ENCODE results near the gene CRY2. TPM values are rescaled to one million over a fixed set of nuclear protein-coding genes. Genes with fewer than 3 reads are reported as not detected.

CRY2 gene
- total and polyA plus RNA-seq, 4 donors: 16.7 to 72.9 (median 33.0) TPM

DNA sequence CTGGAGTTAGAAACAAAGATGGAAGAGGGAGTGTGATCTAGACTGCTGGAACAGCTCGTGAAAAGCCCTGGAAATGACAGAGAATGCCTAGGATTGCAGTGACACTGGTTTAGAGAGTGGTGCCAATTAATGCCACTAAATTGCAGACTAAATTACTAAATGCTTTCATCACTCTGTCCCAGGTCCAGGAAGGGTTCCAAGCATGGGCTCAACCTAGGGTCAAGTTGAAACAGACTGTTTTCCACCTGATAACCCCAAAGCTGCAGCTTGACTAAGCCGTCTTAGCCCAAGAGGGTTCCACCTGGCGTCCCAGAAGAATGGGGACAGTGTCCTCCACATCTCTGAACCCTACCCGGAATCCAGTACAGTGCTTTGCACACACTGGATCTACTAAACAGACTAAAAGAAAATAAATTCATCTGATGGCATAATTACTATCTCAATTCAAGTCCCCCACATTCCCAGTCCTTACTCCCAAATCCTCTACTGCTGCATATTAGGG is 1.1 kb upstream of the CRY2 start:
- 58% methylated on average over 4 of the region's 4 CpGs for WGBS
- Histone ChIP-seq H3K4me3 (ENCODE audit: low read depth in 1 of 3, low read length in 3 of 3) (no peak overlapping the region), H3K36me3 (ENCODE audit: control insufficient read depth in 4 of 4, insufficient read depth in 3 of 4, low read depth in 1 of 4, low read length in 3 of 4) (no peaks in the 10 kb centered on the region), H3K27ac (ENCODE audit: low read depth in 1 of 2, low read length in 2 of 2) (peak overlapping the region; percentile 82 to 95), H3K9me3 (ENCODE audit: control insufficient read depth in 4 of 4, low read length in 3 of 4) (no peaks in the 10 kb centered on the region), H3K27me3 (ENCODE audit: control insufficient read depth in 4 of 4, insufficient read depth in 4 of 4, low read length in 3 of 4) (no peaks in the 10 kb centered on the region), H3K4me1 (ENCODE audit: control insufficient read depth in 4 of 4, insufficient read depth in 4 of 4, low read length in 3 of 4) (peaks cover 14 to 69% (median 53%) of the 10 kb centered on the region in 4 donors), H3K9ac (ENCODE audit: low read depth in 1 of 2, low read length in 2 of 2) (no peak overlapping the region)
- no peak for DNase-seq (ENCODE audit: low spot score)
- no peak for TF ChIP-seq HNF4G (IDR thresholded peaks at IDR 0.05)
- TF ChIP-seq, protein P1, sequence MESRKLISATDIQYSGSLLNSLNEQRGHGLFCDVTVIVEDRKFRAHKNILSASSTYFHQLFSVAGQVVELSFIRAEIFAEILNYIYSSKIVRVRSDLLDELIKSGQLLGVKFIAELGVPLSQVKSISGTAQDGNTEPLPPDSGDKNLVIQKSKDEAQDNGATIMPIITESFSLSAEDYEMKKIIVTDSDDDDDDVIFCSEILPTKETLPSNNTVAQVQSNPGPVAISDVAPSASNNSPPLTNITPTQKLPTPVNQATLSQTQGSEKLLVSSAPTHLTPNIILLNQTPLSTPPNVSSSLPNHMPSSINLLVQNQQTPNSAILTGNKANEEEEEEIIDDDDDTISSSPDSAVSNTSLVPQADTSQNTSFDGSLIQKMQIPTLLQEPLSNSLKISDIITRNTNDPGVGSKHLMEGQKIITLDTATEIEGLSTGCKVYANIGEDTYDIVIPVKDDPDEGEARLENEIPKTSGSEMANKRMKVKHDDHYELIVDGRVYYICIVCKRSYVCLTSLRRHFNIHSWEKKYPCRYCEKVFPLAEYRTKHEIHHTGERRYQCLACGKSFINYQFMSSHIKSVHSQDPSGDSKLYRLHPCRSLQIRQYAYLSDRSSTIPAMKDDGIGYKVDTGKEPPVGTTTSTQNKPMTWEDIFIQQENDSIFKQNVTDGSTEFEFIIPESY (IDR thresholded peaks at IDR 0.05): no peak
- no peak for TF ChIP-seq GABPA (IDR thresholded peaks at IDR 0.05 in 1 of 2, conservative IDR thresholded peaks at IDR 0.05 in 1 of 2)
- no peak for TF ChIP-seq TAF1 (conservative IDR thresholded peaks at IDR 0.05)
- no peak for TF ChIP-seq RAD21 (IDR thresholded peaks at IDR 0.05)
- TF ChIP-seq FOXA2 (IDR thresholded peaks at IDR 0.05): no peak
- TF ChIP-seq FOXA1 (IDR thresholded peaks at IDR 0.05): no peak
- TF ChIP-seq, protein P2, sequence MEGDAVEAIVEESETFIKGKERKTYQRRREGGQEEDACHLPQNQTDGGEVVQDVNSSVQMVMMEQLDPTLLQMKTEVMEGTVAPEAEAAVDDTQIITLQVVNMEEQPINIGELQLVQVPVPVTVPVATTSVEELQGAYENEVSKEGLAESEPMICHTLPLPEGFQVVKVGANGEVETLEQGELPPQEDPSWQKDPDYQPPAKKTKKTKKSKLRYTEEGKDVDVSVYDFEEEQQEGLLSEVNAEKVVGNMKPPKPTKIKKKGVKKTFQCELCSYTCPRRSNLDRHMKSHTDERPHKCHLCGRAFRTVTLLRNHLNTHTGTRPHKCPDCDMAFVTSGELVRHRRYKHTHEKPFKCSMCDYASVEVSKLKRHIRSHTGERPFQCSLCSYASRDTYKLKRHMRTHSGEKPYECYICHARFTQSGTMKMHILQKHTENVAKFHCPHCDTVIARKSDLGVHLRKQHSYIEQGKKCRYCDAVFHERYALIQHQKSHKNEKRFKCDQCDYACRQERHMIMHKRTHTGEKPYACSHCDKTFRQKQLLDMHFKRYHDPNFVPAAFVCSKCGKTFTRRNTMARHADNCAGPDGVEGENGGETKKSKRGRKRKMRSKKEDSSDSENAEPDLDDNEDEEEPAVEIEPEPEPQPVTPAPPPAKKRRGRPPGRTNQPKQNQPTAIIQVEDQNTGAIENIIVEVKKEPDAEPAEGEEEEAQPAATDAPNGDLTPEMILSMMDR (IDR thresholded peaks at IDR 0.05; ENCODE audit: low read depth, low read length, missing input control): no peak
- TF ChIP-seq HNF4A (conservative IDR thresholded peaks at IDR 0.05): peak in 1 of 2 donors; percentile 28
- TF ChIP-seq, protein P3, sequence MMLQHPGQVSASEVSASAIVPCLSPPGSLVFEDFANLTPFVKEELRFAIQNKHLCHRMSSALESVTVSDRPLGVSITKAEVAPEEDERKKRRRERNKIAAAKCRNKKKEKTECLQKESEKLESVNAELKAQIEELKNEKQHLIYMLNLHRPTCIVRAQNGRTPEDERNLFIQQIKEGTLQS (IDR thresholded peaks at IDR 0.05): no peak
- peak; percentile 23 for TF ChIP-seq SP1 (IDR thresholded peaks at IDR 0.05)
- TF ChIP-seq NR2F2 (IDR thresholded peaks at IDR 0.05): no peak
- TF ChIP-seq YY1 (IDR thresholded peaks at IDR 0.05): no peak
- peak in 1 of 2 donors; percentile 61 for TF ChIP-seq RXRA (IDR thresholded peaks at IDR 0.05)
- TF ChIP-seq, protein P4, sequence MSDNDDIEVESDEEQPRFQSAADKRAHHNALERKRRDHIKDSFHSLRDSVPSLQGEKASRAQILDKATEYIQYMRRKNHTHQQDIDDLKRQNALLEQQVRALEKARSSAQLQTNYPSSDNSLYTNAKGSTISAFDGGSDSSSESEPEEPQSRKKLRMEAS (IDR thresholded peaks at IDR 0.05): no peak
- TF ChIP-seq EGR1 (IDR thresholded peaks at IDR 0.05; ENCODE audit: low read depth in 2 of 2): no peak
- TF ChIP-seq, protein P5, sequence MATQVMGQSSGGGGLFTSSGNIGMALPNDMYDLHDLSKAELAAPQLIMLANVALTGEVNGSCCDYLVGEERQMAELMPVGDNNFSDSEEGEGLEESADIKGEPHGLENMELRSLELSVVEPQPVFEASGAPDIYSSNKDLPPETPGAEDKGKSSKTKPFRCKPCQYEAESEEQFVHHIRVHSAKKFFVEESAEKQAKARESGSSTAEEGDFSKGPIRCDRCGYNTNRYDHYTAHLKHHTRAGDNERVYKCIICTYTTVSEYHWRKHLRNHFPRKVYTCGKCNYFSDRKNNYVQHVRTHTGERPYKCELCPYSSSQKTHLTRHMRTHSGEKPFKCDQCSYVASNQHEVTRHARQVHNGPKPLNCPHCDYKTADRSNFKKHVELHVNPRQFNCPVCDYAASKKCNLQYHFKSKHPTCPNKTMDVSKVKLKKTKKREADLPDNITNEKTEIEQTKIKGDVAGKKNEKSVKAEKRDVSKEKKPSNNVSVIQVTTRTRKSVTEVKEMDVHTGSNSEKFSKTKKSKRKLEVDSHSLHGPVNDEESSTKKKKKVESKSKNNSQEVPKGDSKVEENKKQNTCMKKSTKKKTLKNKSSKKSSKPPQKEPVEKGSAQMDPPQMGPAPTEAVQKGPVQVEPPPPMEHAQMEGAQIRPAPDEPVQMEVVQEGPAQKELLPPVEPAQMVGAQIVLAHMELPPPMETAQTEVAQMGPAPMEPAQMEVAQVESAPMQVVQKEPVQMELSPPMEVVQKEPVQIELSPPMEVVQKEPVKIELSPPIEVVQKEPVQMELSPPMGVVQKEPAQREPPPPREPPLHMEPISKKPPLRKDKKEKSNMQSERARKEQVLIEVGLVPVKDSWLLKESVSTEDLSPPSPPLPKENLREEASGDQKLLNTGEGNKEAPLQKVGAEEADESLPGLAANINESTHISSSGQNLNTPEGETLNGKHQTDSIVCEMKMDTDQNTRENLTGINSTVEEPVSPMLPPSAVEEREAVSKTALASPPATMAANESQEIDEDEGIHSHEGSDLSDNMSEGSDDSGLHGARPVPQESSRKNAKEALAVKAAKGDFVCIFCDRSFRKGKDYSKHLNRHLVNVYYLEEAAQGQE (IDR thresholded peaks at IDR 0.05): no peak
- no peak for TF ChIP-seq JUND (IDR thresholded peaks at IDR 0.05)

All from liver (tissue), 9 donors.